ENCODE data around the gene DCLRE1C. TPM values are rescaled to one million over a fixed set of nuclear protein-coding genes. Genes with fewer than 3 reads are reported as not detected.

DCLRE1C gene
- total and polyA plus RNA-seq, 2 of the 8 experiments (the other 6 are each of a cell fraction or from before 2014, with no cell fraction given), result 0.77 to 7.4 TPM

- Histone ChIP-seq H3K4ac (replicated peaks; ENCODE audit: insufficient read length, low read depth, low read length) (no peak overlapping the region), H3K23me2 (ENCODE audit: low read depth, low read length) (no peaks in the 10 kb centered on the region), H2AK5ac (ENCODE audit: low read depth, low read length) (no peak overlapping the region), H3K27me3 (replicated peaks in 1 of 4; ENCODE audit: control insufficient read depth in 3 of 4, extremely low read depth in 1 of 4, insufficient read depth in 3 of 4, low read length in 3 of 4) (no peaks in the 10 kb centered on the region), H2BK5ac (ENCODE audit: low read depth, low read length) (no peak overlapping the region), H3K4me1 (replicated peaks in 1 of 4; ENCODE audit: control insufficient read depth in 3 of 4, insufficient read depth in 4 of 4, low read length in 3 of 4) (no peaks in the 10 kb centered on the region), H4K91ac (replicated peaks; ENCODE audit: insufficient read length, low read length) (no peak overlapping the region), H2BK12ac (ENCODE audit: low read depth, low read length) (no peak overlapping the region), H3K79me1 (ENCODE audit: low read depth, low read length) (no peaks in the 10 kb centered on the region), H2BK15ac (ENCODE audit: low read length) (no peak overlapping the region), H3K9me3 (ENCODE audit: insufficient read depth in 2 of 2, low read depth in 1 of 2, low read length in 1 of 2) (no peaks in the 10 kb centered on the region), H3K4me3 (ENCODE audit: extremely low read depth in 1 of 4, insufficient read depth in 2 of 4, low read depth in 3 of 4, low read length in 4 of 4) (no peak overlapping the region), H3K23ac (ENCODE audit: insufficient read length) (no peak overlapping the region), H2BK120ac (replicated peaks; ENCODE audit: low read depth, low read length) (no peak overlapping the region), H4K20me1 (replicated peaks in 1 of 2; ENCODE audit: control insufficient read depth in 1 of 2, insufficient read depth in 2 of 2, low read length in 2 of 2) (no peaks in the 10 kb centered on the region), H2AFZ (ENCODE audit: low read length) (no peak overlapping the region), H3K56ac (replicated peaks; ENCODE audit: insufficient read length, low read depth, low read length) (no peak overlapping the region), H3K9ac (replicated peaks in 1 of 4; ENCODE audit: extremely low read depth in 1 of 4, low read depth in 3 of 4, low read length in 3 of 4) (no peak overlapping the region), H2BK20ac (ENCODE audit: low read length) (no peak overlapping the region), H3K79me2 (ENCODE audit: control insufficient read depth in 1 of 2, insufficient read depth in 2 of 2, low read length in 2 of 2) (no peaks in the 10 kb centered on the region), H4K5ac (ENCODE audit: insufficient read length, low read depth, low read length) (no peak overlapping the region), H3K27ac (ENCODE audit: low read depth, low read length) (no peak overlapping the region), H3K4me2 (ENCODE audit: insufficient read depth in 1 of 2, low read depth in 2 of 2, low read length in 2 of 2) (no peak overlapping the region), H3K14ac (ENCODE audit: insufficient read length) (no peak overlapping the region), H3K36me3 (ENCODE audit: control insufficient read depth in 2 of 4, insufficient read depth in 4 of 4, low read length in 3 of 4) (no peaks in the 10 kb centered on the region), H4K8ac (ENCODE audit: extremely low read depth, insufficient read depth, low read length) (no peak overlapping the region), H3K18ac (ENCODE audit: extremely low read depth, low read length) (no peak overlapping the region)
- ChIA-PET CTCF (ENCODE audit: partially characterized antibody) (no interaction called here), POLR2A (ENCODE audit: partially characterized antibody) (no interaction called here)
- FAIRE-seq, result no peak
- no peak for DNase-seq (ENCODE audit: low read depth in 1 of 2, low spot score in 2 of 2)
- 47% methylated on average over 21 of the region's 21 CpGs; no CpG with 5 or more reads in 1 of the 2 experiments for WGBS, 2 experiments (ENCODE audit: extremely low coverage in 1 of 2, insufficient coverage in 1 of 2, insufficient read length in 1 of 2, insufficient replicate concordance in 2 of 2, low coverage in 1 of 2, low lambda C conversion rate in 2 of 2, missing lambda C conversion rate in 1 of 2)
- no peak for TF ChIP-seq HDAC2 (IDR thresholded peaks at IDR 0.05; ENCODE audit: borderline replicate concordance in 1 of 2, low read depth in 2 of 2, low read length in 2 of 2)
- TF ChIP-seq BACH1 (IDR thresholded peaks at IDR 0.05; ENCODE audit: low read length), result no peak
- no peak for TF ChIP-seq USF2 (IDR thresholded peaks at IDR 0.05; ENCODE audit: low read length)
- no peak for TF ChIP-seq SIRT6 (IDR thresholded peaks at IDR 0.05; ENCODE audit: low read length)
- no peak for TF ChIP-seq NANOG (IDR thresholded peaks at IDR 0.05; ENCODE audit: insufficient read depth, low read depth, low read length, poor library complexity, severe bottlenecking)
- TF ChIP-seq RBBP5 (IDR thresholded peaks at IDR 0.05; ENCODE audit: borderline replicate concordance, low read depth, low read length), result no peak
- TF ChIP-seq CTCF (IDR thresholded peaks at IDR 0.05; ENCODE audit: control extremely low read depth in 1 of 3, insufficient read depth in 1 of 3, low read depth in 1 of 3, low read length in 3 of 3), result peak; percentile 12 to 26 (median 16); a peak in 3 of 4 replicates
- TF ChIP-seq NRF1 (IDR thresholded peaks at IDR 0.05; ENCODE audit: low read depth, low read length), result no peak
- peak in 1 of 2 experiments; percentile 11; a peak in 2 of 4 replicates for TF ChIP-seq RAD21 (IDR thresholded peaks at IDR 0.05 in 1 of 2, conservative IDR thresholded peaks at IDR 0.05 in 1 of 2; ENCODE audit: low read depth in 2 of 2, low read length in 2 of 2)
Measured at GRCh38 chr10:14975672-14976273, 21.9 kb upstream of the DCLRE1C start.

Data from H1 (cell line).